HG02763 (cell line): ENCODE measurements around the gene CHIC2.

ENCODE experiments used
- ATAC-seq: cut with Tn5 transposase; IDR thresholded peaks from one replicate; pipeline ENCODE4 v1.9.1; 2021; ENCODE audit warnings: mild to moderate bottlenecking, moderate library complexity; ENCODE audit not compliant: unreplicated experiment

The CHIC2 gene

GRCh38 chr4:54093324-54094240 lies 29.2 kb upstream of the CHIC2 start:
- ATAC-seq: no peak

- ATAC-seq: no peak
Measured at GRCh38 chr4:54092405-54093323, 28.3 kb upstream of the CHIC2 start.

- ATAC-seq: peak; percentile 74
Measured at GRCh38 chr4:54091637-54092404, 27.4 kb upstream of the CHIC2 start.

GRCh38 chr4:54090804-54091623 lies 26.6 kb upstream of the CHIC2 start:
- peak; percentile 45 for ATAC-seq

- no peak for ATAC-seq
Measured at GRCh38 chr4:54090404-54090803, 26.0 kb upstream of the CHIC2 start.

GRCh38 chr4:54089875-54090274 lies 25.5 kb upstream of the CHIC2 start:
- ATAC-seq: no peak

- ATAC-seq: no peak
Measured at GRCh38 chr4:54085284-54085683, 20.9 kb upstream of the CHIC2 start.

GRCh38 chr4:54082168-54082567 lies 17.8 kb upstream of the CHIC2 start:
- ATAC-seq: no peak

GRCh38 chr4:54077812-54078211 lies 13.4 kb upstream of the CHIC2 start:
- no peak for ATAC-seq

GRCh38 chr4:54076673-54077072 lies 12.3 kb upstream of the CHIC2 start:
- no peak for ATAC-seq

- ATAC-seq: no peak
Measured at GRCh38 chr4:54074381-54074780, 10.0 kb upstream of the CHIC2 start.

GRCh38 chr4:54073271-54073880 lies 9.0 kb upstream of the CHIC2 start:
- no peak for ATAC-seq

GRCh38 chr4:54067166-54067565 lies 2.8 kb upstream of the CHIC2 start:
- no peak for ATAC-seq

- ATAC-seq: no peak
Measured at GRCh38 chr4:54066718-54067129, 2.3 kb upstream of the CHIC2 start.

- no peak for ATAC-seq
Measured at GRCh38 chr4:54066088-54066415, 1.6 kb upstream of the CHIC2 start.

- no peak for ATAC-seq
Measured at GRCh38 chr4:54065282-54066087, 1.1 kb upstream of the CHIC2 start.

- ATAC-seq: peak; percentile 19
Measured at GRCh38 chr4:54063737-54064316, 578 bp downstream of the CHIC2 start.

GRCh38 chr4:54063229-54063628 lies 1.2 kb downstream of the CHIC2 start:
- no peak for ATAC-seq

- ATAC-seq: no peak
Measured at GRCh38 chr4:54062392-54062791, 2.0 kb downstream of the CHIC2 start.
